GM19372 (cell line): ENCODE results near the gene CHD2.

Source experiments
- ATAC-seq: cut with Tn5 transposase; IDR thresholded peaks from one replicate; pipeline ENCODE4 v1.9.1; 2021; ENCODE audit warnings: mild to moderate bottlenecking, low read depth, moderate library complexity; ENCODE audit not compliant: unreplicated experiment

CHD2 gene

GRCh38 chr15:92997821-92998220, 97.7 kb downstream of the CHD2 start:
- no peak for ATAC-seq

GRCh38 chr15:93001156-93001555, 101.0 kb downstream of the CHD2 start:
- no peak for ATAC-seq

- no peak for ATAC-seq
These were observed 101.8 kb downstream of the CHD2 start for GRCh38 chr15:93001881-93002280.

GRCh38 chr15:93005133-93005532, 105.0 kb downstream of the CHD2 start:
- ATAC-seq, result no peak

- no peak for ATAC-seq
These were observed 107.9 kb downstream of the CHD2 start for GRCh38 chr15:93007994-93008393.

GRCh38 chr15:93012786-93013185, 112.7 kb downstream of the CHD2 start:
- ATAC-seq, result no peak

GRCh38 chr15:93017526-93017925, 117.4 kb downstream of the CHD2 start:
- no peak for ATAC-seq

GRCh38 chr15:93018574-93018973, 118.5 kb downstream of the CHD2 start:
- ATAC-seq, result no peak

- no peak for ATAC-seq
These were observed 119.0 kb downstream of the CHD2 start for GRCh38 chr15:93019090-93019489.

- ATAC-seq, result no peak
These were observed 119.8 kb downstream of the CHD2 start for GRCh38 chr15:93019971-93020370.

GRCh38 chr15:93020976-93021772, 121.0 kb downstream of the CHD2 start:
- peak; percentile 76 for ATAC-seq

- ATAC-seq, result no peak
These were observed 124.2 kb downstream of the CHD2 start for GRCh38 chr15:93024293-93024692.

- ATAC-seq, result no peak
These were observed 124.8 kb downstream of the CHD2 start for GRCh38 chr15:93024716-93025624.

GRCh38 chr15:93025625-93025982, 125.5 kb downstream of the CHD2 start:
- no peak for ATAC-seq

GRCh38 chr15:93026380-93026817, 126.3 kb downstream of the CHD2 start:
- no peak for ATAC-seq

GRCh38 chr15:93027413-93027812, 127.3 kb downstream of the CHD2 start:
- ATAC-seq, result no peak

- ATAC-seq, result no peak
These were observed 128.0 kb downstream of the CHD2 start for GRCh38 chr15:93028111-93028631.

- no peak for ATAC-seq
These were observed 128.6 kb downstream of the CHD2 start for GRCh38 chr15:93028632-93029213.

GRCh38 chr15:93029214-93029835, 129.2 kb downstream of the CHD2 start:
- no peak for ATAC-seq

GRCh38 chr15:93029836-93030429, 129.8 kb downstream of the CHD2 start:
- ATAC-seq, result no peak
